SIG-M5 treated with dmso at 0.1 percent for 504 hours (cell line): ENCODE data around the gene SLC4A2.

Source experiments
- DNase-seq: peaks from one replicate; lab custom pipeline; 2025; ENCODE audit not compliant: unreplicated experiment; lab: John Stamatoyannopoulos, UW

The SLC4A2 gene

DNA sequence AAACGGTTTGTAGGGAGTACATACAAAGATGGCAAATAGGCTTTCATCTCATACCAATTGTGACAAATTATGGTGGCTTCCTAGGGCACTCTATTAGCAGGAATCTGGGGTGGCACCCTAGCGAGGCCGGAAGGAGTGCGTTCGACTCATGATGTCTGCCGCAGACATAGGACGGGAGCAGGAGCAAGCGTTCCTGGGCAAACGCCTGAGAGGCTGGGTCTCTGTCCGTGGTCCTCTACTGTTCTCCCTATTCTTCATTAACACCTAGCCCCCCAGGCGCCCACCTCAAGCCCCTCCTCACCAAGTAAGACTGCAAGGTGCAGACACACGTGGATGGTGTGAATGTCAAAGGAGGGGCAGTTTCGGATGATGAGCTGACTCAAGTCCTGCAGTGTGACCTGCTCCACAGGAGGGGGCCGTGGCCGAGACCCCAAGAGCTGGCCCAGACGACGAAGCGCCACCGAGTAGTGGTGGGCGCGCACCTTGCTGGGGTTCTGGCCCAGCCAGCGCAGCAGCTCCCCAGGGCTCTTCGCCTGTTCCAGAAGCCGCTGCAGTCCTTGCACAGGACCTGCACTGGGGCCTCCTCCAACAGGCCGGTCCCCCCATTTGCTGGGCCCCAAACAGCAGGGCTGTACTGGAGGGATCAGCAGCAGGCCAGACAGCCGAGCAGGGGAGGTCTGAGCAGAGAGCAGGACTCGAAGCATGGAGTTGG is 20.0 kb downstream of the SLC4A2 start:
- no peak for DNase-seq

DNA sequence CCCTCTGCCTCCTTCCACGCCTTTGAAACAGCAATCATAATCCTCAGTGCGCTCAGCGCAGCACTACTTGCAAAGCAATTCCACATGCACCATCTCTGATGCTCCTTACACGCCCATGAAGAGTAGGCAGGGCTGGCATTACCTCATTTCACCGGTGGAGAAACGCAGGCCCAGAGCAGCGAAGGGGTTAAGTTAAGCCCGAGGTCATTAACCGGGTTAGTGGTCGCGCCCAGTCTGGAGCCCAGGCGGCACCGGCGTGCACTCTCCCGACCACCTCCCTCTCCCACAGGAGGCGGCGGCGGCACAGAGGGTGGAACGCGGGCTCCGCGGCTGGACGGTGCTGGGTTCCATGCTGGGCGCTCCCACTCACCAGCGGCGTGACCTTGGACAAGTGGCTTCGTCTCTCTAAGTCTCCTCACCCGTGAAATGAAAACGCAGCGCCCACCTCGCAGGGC is 20.7 kb downstream of the SLC4A2 start:
- DNase-seq, result no peak

DNA sequence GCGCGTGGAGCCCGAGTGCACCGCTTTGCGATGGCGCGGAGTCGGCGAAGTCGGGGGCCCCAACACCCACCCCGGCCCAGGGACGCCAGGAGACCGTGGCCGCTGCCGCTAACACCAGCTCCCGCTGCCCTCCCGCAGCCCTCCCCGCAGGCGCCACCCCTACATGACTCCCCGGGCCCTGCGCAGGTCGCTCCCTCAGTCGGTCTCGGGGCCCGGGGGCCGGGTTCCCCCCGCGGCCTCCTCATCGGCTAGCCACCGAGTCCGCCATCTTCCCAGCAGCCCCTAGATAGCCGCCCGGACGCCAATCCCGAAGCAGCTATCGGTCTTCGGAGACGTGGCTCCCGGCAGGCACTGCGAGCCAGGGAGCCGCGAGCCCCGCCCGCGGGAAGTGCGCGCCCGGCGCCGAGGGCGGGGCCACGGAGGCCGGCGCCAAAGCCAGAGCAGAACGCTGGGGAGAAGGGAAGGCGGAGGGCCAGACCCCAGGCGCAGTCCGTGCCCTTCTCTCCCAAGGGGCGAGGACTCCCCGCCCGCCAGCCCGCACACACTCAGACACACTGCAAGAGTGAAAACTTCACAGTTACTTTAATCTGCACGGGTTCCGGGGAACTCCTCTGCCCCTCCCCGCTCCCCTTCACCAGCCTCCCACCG is 21.3 kb downstream of the SLC4A2 start, which contains the start of gene FASTK:
FASTK (minus strand) TSS at position 288 of the 648 bp plus-strand sequence; CDS start at position 245, 43 bp downstream.
- peak; percentile 87 for DNase-seq

DNA sequence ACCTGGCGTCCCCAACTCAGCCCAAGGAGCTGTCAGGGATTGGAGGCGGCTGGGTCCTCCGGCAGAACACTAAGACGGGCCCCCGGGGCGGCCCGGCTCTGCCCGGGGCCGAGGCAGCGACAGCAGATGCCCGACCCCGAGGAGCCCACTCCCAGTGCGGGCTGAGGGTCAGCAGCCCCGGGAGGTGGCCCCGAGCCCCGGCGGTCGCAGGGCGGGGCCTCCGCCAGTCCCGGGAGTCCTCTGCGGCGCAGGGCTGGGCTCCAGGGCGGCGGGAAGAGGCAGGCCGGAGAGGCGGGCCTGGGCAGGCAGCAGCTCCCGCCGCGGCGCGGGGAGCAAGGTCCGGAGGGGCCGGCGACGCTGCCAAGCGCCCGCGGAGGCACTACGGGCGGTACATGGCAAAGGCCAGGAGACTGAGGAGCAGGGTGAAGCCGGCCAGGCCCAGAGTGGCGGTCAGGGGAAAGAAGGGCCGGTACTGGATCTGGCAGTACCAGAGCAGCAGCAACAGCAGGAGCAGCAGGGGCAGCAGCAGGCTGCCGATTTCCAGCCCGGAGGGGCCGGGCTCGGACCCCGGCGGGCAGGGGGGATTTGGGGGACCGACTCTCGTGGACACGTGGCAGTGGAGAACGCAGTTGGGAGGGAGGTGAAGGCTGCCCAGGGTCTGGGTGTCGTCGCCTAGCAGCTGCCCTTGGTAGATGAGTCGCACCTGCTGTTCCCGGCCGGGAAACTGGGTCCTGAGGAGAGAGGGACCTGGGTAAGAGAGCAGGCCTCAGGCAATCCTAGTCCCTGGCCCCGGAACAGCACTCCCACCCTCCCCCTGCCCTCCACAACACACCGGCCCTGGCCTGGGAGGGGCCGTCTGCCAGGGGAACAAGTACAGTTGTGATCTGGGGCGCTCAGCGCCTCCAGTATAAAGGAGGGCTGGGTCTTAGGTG is 22.0 kb downstream of the SLC4A2 start:
- DNase-seq, result no peak

DNA sequence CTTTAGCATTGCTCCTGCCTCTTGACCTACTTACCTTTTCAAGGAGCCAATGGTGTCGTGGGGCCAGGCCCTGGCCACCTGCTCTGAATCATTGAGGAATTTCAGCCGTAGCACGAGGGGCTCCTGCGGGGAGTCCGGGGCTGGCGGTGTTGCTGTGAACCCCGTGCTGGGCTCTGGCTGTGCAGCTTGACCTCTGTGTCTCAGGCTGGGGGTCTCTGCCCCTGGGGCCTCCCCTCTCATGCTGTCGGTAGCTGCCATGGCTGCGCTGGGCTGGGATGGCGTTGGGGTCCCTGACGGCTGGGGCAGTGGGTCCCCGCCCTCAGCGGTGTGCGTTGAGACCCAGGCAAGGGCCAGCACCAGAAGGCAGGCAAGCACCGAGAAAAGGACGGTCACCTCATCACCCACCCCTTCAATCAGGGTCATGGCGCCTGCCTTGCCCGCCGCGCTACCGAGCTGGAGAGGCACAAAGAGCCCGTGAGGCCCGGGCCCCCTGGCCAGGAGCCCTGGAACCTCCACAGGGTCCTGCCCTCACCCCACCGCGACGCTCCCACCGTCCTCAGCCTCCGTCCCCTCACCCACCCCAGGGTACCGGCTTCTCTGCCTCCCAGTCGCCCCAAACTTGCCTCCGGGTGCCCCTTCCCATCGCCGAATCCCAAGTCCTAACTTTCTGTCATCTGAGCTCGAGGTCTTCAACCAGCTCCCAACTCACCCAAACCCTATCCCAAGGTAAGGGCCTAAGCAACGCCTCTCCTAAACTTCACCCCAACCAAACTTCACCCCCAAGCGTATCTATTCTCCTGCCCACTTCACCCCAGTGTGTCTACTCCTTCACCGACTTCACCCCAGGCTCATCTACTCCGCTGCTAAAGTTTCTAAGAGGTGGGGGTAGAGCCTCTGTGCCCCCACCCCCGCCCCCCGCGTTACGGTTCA is 23.0 kb downstream of the SLC4A2 start:
- no peak for DNase-seq

DNA sequence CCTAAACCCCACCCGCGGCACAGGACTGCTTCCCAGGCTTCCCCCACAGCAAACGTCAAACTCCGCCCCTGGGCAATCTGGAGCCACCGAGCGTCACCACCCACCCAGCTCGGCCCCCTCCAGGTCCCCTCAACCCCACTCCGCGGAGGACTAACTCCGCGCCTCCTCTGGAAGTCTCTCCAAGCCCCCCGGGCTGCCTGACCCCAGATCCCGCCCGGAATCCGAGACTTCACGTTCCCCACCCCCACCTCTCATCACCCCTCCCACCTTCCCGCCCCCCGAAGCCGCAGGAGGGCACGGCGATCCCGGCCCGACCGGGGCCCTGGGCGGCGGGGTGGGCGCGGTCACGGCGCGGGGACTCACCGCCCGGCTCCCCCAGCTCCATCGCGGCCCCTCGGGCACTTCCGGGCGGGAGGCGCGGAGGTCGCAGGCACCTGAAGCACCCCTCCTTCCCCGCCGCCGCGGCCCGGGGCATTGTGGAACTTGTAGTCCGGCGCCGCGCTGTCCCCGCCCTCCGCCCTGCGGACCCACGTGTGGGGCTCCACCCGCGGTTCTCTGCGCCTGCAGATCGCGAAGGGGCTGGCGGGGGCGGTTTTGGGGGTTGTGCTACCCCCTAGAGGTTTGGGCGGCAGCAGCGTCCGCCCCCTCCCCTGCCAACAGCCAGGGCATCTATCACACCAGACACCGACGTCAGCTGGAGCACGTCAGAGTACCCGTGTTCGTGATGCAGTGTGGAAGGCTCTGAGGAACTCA is 23.9 kb downstream of the SLC4A2 start, which contains the start of gene TMUB1:
TMUB1 (minus strand) TSS at position 423 of the 753 bp plus-strand sequence. CDS start 930 bp downstream, outside the sequence.
- DNase-seq, result peak; percentile 62

DNA sequence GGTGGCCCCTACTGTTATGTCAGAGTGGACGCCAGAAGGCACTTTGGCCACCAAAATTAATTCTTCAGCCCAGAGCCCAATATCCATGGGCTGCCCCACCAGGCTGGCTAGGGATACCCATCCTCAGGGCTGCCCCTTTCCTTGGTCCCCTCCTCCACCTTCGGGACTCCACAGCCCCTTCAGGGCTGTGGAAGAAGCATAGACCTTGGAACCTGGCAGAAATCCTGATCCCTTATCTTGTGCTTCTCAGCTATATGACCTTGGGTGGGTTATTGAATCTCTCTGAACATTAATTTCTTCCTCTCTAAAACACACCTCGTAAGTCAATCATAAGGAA is 24.4 kb downstream of the SLC4A2 start:
- no peak for DNase-seq

DNA sequence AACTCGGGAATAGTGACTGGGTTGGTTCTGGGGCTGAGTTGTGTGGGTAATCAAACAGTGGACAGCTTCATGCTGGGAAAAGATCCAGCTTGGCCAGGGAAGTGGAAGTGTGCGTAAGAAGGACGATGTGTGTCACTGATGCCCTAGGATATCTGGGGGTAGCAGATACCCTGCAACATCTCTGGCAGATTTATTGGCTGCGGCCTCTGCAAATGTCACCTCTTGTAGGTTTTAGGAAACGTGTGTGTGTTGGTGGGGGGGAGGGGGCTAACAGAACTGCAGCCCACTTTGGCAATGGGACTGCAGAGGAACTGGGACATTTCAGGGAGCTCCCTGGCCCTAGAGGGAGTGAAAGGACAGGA is 25.9 kb downstream of the SLC4A2 start:
- DNase-seq, result no peak

DNA sequence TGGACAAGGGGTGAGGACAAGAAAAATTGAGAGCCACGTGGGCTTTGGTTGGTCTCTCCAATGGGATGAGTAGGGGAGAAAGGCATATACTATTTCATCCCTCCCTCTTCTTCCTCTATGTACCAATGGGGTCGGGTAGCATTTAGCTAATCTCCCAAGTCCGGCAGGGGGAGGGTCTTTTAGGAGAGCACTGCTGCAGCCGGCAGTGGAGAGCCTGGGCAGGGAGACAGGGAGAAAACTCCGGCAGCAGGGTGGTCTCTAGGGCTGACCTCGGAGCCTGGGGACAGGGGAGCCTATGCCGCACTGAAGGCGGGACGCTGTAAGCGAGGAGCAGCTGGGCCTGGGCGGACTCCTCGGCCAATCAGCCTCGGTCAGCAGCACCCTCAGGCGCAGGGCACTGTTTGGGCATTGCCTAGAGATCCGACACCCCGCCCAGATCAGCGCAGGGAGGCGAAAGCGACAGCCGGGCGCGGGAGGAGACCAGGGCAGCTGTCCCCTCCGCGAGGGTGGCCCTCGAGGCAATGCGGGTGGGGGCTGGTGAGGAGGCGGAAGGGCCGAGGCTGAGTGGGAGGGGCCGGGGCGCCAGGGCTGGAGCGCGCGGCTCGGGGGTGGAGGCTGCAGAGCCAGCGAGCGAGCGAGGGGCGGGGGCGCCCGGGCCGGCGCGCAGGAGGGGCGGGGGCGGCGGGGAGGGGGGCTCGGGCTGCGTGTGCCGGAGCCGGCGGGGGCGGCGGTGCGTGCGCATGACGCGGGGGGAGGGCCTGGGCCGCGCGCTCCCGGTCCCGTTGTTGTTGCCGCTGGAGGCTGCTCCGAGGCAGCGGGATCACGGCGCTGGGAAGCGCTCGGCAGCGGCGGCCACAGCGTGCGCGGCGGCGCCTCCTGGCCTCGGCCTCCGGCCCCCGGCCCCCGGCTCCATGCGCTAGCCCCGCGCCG is 26.6 kb downstream of the SLC4A2 start, which contains the start of gene AGAP3:
AGAP3 (plus strand) TSS at position 785 of the 930 bp plus-strand sequence. CDS start 267 bp downstream, outside the sequence.
- DNase-seq, result peak; percentile 67

DNA sequence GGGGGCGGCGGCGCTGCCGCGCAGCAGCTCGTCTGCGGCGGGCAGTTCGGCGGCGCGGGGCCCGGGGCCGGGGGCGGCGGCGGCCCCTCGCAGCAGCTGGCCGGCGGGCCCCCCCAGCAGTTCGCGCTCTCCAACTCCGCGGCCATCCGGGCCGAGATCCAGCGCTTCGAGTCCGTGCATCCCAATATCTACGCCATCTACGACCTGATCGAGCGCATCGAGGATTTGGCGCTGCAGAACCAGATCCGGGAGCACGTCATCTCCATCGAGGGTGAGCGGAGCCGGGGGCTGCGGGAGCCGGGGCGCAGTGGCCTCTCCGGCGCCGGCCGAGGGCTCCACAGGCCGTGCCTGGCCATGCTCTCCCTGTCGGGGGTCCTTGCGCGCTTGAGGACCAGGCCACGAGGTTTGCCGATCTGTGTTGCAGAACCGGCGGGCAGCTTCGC is 27.4 kb downstream of the SLC4A2 start:
- no peak for DNase-seq

DNA sequence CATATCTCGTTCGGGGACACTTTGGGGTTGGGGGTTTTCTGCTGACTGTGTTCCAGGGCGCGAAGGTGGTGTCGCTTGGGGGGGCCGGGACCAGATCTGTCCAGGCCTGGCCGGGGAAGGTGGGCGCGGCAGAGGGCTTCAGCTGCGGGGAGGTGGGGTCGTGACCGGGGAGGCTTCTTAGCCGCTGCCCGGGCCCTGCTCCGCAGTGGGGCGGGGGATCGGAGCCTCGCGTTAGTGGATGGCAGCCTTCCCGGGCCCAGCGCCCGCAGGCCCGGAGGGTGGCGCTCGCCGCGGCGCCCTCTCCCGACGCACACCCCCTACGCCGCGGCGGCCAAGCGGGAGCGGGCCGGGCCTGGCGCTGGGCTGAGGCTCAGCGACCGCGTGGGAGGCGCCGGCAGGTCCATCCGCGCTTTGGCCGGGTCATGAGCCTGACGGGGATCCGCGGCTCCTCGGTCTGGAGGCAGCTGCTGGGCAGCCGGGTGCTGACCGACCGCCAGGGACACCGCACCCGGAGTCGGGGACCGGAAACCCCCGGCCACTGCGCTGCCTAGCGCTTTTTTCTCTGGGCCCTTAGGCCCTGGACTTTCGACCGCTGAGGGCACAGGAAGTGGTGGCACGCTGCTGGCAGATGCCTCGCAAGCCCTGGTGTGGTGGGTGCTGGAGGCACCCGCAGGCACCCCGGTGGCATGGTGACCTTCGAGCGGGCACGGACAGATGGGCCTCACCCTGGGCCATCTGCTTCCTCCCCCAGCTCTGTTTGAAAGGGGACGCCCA is 28.0 kb downstream of the SLC4A2 start:
- DNase-seq, result no peak

DNA sequence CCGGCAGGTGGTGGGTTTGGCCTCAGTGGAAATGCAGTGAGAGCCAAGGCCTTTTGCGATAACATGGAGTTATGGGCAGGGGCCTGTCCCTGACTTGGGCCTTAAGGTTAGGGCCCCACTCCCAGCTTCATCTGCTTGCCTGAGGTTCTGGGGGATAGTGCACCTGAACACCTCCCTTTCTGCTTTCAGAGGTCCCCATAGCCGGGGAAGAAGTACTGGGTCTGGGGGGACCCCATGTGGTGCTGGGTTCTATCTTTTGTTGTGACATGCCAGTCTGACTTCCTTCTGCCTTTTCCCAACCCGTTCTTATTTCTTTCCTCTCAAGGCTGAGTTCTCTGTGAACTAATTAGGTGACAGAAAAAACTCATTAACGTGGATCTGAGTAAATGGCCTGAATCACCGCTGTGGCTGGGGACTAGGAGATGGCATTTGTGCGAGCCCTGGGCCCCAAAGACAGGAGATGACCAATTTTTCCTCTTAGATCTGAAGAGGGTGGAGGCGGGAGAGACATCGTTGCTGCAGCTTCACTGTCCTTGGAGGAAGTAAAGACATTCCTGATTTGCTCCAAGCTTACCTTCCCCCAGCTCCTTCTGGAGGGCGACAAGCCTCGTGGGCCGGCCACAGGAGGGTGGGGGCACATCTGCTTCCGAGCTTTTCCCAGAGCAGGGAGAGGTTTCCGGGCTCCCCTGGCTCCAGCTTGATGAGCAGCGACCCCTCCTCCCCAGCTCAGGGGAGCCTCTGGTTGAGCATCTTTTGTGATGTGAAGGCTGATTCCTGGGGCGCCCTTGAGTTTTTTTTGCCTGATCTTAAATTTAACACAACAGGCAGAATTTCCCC is 28.8 kb downstream of the SLC4A2 start:
- DNase-seq, result peak; percentile 49

DNA sequence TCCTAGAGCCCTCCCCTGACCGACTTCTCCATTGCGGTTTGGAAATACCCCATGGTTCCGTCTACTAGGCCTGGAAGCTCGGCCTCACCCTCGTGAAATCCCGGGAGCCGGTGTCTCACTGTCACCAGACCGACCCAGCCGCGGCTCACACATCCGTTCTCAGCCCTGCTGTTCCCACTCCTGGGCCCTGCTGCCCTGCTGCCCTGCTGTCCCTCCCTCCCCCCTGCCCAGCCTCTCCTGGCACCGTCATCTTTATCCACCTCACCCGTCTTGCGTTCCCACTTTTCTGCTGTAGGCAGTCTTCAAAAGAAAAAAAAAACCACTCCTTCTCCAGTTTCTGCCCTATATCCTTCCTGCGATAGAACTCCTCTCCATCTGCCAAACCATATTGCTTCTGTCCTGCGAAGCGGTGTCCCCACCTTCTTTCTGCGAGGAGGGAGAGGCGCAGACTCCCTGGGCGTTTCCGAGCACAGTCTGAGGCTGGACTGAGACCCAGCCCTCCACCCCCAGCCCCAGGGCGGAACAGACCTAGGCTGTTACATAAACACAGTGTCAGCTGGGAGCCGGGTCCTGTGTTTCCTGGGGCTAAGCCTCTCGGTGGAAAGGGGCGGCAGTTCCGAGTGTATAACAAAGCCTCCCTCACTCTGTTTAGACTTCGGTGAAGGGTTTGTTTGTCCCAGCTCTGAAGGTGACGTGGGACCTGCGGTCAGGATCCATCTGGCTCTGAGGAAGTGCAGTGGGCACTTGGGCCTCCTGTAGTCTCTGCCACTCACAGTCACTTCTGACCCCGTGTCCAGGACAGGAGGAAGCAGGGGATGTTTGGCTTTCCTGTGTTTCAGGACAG is 29.7 kb downstream of the SLC4A2 start:
- peak; percentile 18 for DNase-seq

DNA sequence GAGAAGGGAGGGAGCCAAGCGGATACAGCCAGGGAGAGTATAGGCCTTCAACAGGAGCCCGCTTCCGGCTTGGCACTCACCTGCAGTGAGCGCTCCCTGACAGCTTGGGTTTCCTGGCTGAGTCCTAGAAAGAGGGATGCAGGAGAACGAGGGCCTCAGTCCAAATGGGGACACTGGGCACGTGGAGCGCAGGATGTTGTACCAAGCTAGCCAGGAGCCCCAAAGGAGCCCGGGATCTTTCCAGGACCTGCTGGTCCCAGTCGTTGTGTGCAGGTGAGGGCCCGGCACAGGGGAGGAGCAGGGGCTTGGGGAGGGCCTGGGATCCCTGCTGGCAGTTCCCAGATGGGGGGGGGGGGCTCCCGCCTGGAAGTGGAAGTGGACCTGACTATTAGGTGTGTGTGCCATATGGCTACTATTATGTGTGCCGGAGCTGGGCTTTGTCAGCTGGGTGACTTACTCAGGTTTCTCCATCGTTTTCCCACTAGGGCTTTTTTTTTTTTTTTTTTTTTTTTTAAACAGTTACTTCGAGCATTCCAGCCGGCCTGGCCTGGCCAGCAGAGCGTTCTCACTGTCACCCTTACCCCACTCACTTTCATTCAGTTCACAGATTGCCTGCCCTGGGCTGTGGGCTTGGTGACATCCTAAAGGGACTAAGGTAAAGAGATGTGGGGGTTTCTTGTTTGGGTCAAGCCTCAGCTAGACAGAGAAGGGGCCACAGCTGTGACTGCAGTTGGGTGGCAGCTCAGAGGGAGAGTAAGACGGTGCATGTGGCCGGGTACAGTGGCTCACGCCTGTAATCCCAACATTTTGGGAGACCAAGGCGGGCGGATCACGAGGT is 30.7 kb downstream of the SLC4A2 start:
- no peak for DNase-seq

DNA sequence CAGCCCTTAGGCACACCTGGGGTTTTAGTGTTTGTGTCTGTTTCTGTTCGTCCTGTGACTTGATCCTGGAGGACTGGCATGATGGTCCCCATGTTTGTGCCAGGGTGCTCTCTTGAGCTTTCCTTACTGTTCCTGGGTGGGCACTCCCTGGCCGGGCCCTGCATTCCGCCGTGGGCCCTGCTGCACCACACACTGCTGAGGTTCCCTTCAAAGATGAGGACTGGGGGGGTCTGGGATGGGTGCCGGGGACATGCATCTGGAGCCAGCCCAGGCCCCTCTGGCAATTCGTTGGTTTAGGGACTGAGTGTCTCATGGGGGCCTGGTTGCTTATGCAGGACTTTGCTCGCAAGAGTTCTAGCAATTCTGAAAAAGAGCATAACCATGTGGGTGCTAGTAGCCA is 31.6 kb downstream of the SLC4A2 start:
- DNase-seq, result no peak
